Stimulated activated CD4-positive, alpha-beta T cell treated with anti-CD3 and anti-CD28 coated beads, Interleukin-4, amount 100 ng/mL, for 1 hour (primary cell): ENCODE data around the gene NDUFS8.

Source experiments
- DNase-seq: peaks from one replicate; pipeline ENCODE4 v3.0.0-alpha.2; 2020

Gene NDUFS8

DNA sequence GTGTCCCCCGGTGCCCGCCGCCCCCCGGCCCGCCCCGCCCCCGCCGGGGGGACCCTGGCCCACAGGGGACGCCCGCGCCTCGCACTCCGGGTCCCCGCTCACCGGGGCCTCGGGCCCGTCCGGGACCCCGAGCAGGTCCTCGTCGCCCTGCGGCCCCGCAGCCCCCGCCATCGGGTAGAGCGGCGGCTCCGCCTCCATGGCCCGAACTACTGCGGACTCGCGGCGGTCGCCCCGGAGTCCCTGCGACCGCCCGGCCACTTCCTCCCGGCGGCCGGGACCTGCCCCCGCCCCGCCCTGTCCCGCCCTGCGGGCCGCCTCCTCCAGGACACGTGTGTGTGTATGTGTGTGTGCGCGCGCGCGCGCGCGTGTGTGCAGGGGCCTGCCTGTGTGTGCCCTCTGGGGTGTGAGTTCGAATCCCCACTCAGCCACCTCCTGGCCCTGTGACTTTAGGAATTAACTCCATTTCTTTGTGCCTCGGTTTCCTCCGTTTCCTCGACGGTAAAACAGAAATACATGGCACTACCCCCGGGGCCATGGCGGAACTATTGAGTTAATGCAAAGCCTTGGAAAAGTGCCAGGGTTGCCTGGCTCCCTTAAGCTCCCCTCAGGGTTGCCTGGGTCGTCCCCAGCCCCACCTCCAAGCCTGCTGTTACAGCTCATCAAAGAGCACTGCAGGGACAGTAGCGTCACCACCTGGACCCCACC lies 26.5 kb upstream of the NDUFS8 start, which contains the start of gene UNC93B1:
UNC93B1 (minus strand) TSS at position 252 of the 705 bp plus-strand sequence; CDS start at position 198, 54 bp downstream.
- peak; percentile 81 for DNase-seq

DNA sequence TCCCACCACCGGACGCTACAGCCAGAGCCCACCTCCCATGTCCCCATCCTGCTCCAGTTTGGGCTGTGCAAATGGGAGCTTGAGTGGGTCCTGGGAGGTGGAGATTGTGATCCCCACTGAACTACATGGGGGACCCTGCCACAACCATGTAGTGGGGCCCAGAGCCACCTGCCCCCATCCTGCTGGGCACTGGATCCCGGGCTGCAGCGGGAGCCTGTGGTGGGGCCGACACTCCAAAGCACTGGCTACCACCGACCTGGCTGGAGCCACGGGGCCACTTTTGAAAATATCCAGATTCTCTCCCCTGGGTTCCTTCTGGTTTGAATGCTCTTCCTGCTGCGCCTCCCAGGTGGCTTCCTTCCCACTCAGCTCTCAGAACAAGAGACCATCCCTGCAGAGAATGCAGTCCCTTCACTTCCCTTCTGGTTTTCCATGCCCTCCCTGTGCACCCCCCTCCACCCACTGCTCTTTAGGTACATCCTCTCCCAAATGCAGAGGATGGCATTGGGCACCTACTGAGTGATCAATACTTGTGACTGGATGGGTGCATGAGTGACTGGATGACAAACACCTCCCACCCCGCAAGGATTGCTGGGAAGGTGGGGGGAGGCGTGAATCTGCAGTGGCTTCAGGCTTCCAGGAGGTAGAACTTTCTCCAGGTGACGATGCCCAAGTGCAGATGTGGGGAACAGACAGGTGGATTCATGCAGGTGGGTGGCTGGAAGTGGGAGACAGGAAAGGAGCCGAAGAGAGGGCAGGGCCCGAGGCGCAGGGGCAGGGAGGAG lies 25.7 kb upstream of the NDUFS8 start:
- no peak for DNase-seq

DNA sequence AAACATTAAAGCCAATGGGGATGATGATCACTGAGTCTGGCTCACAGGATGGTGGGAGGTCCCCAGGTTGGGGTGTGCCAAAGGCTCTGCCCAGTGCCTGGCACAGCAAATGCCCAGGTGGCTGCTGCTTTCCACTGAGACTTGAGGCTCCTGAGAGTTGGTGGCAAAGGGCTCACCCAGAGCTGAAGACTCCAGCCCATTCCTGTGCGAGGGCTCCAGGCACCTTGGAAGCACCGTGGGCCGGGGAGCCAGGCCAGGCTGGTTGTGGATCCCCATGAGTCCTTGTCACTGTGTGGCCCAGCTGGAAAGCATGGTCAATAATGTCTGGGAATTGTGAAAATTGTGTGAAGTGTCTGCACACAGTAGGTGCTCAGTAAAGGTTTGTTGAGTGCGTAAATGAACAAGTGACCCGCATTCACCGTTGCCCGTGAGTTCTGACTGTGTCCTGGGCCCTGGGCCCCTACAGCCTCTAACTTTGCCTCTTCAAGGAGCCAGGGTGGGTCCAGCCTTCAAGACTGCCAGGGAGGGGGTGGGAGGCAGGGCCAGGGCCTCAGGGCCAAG lies 23.8 kb upstream of the NDUFS8 start:
- DNase-seq = no peak

DNA sequence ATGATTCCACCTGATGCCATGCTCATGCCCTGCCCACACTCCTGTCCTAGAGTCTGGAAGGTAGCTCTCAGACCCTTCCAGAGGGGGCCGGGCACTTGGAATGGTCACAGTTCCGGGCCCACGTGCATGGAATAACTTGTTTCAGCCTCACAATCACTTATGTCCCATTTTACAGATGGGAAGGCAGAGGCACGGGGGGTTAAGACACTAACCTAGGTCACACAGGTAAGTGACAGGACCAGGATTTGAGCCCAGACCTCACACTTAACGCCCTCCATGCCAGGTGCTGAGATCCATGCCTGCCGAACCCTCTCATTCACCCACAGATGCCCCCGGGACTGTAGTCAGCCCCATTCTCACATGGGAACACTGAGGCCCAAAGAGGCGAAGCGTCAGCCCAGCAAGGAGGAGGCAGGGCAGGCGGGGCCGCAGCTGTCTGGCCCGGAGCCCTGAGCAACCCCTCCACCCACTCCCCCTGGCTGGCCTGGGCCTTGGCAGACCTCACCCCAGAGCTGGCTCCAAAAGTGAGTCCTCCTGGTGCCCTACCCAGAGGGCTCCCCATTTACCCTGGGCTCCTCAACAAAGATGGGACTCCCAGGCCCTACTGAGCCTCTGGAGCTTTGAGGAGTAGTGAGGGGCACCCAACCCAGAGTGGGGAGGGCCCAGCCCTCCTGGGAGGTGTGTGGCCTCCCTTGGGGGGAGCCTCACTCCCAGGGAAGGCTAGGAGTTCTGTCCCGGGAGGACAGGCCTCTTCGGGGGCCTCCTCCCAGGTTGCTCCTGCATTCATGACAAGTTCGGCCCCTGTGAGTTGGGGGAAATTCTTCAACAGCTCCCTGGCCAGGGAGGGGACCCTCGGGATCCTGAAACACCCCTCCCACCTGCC lies 22.7 kb upstream of the NDUFS8 start:
- no peak for DNase-seq

DNA sequence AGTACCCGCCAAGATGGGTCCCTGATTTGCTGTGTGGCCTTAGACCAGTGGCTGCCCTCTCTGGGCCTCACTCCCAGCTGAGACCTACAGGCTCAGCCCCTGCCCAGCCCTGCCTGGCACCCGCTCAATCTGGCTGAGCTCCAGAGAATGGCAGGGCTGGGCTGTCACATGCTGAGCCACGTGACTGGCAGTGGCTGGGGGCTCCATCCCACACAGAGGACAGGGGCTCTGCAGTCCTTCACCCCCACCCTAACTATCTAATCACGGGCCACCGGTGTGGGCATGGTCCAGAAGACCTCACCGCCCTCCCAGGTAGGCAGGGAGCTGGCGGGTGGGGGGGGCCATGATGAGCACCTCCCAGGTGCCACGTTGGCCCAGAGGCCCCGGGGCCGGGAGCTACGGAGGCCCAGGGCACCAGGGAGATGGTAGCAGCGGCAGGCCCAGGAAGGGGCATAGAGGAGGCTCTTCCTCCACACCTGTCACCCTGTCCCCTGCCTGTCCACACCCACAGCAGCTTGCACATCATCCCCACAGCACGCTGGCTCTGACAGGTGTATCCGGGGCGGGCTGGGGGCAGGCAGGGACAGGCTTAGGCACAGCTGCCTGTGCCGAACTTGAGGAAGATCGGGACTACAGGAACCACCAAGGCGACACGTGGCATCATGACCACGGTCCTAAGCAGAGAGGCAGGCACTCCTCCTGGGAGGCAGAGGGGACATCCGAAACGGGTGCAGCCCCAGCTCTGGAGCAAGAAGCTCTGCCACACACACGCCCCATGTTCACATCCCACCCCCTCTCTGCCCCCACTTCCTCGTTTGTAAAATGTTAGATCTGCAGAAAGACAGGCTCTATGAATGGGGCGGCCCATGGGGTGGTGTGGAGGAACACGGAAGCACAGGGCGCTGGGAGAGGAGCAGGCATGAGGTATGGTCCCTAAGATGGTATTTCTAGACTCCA lies 21.8 kb upstream of the NDUFS8 start:
- DNase-seq = no peak

DNA sequence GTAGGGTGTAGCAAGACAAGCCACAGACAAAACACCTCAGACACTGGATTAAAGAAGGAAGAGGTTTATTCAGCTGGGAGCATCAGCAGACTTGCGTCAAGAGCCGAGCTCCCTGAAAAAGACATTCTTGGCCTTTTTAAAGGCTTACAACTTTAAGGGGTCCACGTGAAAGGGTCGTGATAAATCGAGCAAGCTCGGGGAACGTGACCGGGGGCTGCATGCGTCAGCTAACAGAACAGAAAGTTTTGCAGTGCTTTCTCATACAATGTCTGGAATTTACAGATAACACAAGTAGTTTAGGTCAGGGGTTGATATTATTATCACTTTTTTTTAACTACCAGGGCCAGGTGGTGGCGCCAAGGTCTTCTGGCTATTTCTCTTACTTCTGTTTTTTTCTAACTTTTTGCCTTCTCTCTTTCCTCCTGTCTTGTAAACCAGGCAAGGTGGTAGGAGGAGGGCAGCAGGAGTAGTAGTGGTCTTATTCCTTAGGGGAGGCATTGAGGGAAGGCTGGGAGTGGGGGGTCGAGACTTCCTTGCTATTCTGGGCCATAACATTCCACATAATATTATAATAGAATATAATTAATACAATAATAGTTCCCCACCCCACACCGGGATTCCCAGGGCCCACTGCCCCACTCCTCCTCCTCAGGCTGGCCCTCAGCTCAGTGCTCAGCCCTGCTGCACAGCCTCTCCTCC lies 20.9 kb upstream of the NDUFS8 start:
- no peak for DNase-seq

DNA sequence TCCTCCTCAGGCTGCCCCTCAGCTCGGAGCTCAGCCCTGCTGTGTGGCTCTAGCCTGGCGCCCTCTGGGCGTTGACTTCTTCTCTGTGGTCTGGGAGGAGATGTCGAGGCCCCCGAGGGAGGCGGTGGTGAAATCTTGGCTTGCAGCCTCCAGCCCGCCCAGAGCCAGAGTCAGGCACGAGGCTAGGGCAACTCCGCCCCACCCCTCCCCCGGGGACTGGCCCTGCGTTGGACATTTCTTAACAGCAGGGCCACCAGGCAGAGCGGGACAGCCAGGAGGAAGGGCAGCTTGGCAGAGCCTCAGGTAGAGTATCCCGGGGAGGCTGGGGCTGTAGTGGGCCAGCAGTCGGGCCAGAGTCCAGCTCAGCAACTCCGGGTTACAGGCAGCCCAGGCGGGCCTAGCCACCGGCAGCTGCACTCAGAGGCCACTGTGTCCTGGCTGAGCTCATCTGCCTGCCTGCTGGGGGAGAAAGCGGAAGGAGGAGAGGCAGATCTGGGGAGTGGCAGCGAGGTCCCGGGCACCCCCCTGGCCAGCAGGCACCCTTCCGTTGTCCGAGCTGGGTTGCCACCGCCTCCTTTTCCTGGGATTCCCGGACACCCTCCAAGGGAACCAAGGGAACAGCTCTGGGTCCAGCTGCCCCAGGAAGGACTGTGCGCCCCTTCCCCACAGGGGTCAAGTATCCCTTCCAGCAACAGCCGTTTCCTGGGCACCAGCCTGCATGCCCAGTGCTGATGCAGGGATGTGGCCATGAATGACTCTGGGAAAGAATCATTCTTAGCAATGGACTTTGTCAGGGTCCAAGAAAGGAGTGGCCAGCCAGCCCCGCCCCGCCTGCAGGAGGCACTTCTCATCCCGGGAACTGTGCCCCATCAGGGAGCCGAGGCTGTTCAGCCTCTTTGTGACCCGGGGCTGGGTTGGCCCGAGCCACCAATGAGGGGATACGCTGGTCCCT lies 20.1 kb upstream of the NDUFS8 start, which contains the start of gene ALDH3B1:
ALDH3B1 (plus strand) TSS at position 238 of the 952 bp plus-strand sequence. CDS start 4,971 bp downstream, outside the sequence.
- DNase-seq = no peak

DNA sequence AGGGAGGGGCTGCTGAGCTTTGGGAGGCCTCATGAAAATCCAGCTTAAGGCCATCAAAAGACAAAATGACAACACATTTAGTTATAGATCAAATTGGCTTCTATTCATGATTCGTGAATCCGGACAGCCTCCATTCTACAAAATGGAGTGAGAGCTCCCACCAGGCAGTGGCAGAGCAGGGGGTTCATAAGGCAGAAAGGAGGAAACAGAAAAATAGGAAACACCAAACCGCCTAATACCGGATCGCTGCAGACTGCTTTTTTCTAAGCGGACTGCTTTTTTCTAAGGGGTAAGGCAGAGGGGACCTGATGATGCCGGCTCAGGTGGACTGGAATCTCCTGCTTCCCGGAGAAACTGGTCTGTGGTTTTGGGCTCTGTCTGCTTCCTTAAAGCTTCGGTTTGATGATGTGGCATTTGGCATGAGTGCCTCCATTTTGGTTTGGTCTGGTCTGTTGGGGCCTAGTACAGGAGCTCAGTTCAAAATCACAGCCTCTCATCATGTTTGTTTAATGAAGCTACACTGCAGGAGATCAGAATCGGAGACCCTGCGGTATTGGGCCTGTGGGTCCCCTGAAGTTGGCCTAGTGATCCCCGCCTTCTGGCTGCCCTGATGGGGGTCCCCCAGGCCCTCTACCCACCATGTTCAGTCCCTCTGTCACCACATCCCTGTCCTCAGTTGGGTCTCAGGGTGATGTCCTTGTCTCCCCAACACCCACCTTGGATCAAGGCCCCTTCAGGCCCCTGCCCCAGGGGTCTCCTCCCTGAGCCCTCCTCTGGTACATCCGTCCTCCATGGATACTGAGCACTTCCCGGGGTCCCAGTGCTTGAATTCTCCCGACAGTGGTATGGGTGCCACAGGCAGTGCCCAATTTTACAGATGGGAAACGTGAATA lies 19.2 kb upstream of the NDUFS8 start:
- no peak for DNase-seq

DNA sequence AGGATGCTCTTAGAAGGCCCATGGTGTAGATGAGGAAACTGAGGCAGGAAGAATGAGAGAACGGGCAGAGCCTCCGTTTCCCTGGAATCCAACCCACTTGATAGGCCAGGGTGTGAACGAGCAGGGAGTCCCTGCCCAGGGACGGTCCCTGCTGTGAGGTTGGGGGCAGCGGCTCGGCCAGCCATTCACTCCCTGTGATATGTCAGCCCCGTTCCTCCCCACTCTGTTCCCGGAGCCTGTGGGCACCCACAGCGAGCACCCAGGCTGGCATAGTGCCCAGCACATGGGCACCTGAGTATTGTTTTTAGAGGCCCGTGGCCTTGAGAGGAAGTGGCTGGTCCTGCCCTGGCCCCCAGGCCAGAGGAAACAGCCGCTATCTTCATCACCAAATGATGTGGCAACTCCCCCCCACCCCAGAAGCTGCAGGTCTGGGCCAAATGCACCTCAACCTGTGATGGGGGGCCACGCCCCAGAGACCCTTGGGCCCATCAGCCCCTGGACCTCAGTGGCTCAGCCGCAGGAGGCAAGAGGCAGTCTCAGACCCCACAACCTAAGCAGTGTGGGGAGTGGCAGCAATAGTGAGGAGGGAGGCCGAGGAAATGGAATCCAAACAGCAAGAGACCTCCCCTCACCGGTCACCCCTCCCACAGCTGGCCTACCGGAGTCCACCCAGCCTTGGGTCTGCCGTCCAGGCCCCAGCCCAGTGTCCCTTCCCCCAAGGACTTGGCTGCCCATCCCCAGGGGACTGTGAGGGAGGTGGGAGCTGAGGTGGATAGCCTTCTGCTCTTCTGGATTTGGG lies 18.2 kb upstream of the NDUFS8 start:
- no peak for DNase-seq

DNA sequence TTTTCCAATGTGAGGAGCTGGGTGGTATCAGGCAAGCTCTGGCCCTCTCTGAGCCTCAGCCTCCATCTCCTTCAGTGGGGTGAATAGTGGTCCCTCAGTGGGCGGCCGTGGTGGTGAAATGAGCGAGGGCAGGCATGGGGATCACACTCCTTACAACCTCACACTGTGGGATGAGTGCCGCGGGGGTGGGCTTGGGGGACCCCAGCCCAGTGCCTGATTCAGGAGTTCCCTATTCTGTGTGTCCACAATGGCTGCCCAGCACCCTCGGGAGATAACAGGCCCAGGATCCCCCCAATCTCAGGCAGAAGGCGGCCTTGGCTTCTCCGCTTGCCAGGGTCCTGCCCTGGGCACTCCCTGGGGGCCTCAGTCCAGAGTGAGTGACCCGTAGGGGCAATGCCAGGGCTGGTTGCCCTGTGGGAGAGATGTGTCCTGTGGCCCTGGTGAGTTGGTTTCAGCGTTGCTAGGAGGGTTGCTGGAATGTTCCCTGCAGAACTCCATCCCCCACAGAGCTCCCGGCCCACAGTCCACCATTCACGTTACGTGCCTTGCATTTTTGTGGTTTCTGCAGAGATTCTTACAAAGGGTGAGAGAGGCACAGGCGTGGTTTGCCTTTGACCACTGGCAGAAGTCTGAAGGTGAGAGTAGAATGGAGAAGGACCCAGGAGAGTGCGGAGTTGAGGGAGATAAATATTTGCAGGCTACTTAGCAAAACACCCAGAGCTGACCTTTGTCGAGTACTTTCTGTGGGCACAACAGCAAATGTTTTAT lies 17.5 kb upstream of the NDUFS8 start:
- no peak for DNase-seq

DNA sequence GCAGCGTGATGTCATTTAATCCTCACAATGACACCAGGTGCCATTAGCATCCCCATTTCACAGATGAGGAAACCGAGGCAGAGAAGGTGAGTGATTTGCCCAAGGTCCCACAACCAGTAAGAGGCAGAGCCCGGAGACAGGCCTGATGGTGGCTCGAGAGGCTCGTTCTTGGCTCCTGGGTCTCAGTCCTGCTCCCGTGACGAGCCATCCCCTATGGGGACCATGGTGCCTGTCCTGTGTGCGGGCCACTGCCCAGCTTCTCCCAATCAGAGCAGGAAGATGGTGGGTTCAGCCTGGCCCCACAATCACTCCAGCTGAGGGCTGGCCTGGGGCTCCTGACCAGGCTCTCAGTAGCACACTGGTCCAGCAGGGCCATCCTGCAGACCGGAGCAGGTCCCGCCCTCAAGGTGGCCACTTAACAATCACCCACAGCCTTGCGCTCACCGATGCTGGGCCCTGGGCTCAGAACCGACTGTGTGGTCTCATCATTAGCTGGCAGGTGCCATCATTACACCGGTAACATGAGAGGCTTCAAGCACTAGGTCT lies 16.8 kb upstream of the NDUFS8 start:
- DNase-seq = no peak

DNA sequence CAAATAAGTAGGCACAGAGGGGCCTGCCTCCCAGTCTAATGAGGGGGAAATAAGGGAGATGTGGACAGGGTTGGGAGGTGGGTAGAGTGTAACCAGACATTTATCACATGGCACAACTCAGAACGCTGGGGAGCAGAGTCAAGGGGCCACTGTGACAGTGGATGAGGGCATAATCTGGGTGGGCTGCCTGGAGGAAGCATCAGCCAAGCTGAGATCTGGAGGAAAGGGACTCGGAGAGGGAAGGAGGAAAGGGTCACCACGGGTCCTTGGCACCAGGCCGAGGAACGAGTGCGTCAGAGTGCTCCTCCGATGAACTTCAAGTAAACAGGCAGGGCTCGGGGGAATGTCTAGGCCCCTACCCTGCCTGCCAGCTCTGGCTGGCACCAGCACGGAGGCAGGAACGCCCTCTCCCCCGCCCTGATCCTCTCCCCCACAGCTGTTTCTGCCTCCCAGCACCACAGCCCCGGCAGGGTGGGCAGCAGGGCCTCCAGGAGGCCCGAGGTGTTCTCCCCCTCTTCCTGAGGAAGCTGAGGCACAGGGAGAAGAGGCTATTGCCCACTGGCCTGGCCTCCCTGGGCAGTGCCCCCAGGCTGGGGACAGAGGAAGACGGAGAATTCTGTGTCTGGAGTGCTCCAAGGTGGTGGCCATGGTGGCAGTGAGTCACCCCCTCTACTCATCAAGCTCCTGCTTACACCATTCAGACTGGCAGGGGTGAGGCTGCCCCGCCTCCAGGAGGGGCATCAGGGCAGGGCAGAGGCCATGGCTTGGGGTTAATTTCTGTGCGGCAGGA lies 16.1 kb upstream of the NDUFS8 start:
- DNase-seq = no peak

DNA sequence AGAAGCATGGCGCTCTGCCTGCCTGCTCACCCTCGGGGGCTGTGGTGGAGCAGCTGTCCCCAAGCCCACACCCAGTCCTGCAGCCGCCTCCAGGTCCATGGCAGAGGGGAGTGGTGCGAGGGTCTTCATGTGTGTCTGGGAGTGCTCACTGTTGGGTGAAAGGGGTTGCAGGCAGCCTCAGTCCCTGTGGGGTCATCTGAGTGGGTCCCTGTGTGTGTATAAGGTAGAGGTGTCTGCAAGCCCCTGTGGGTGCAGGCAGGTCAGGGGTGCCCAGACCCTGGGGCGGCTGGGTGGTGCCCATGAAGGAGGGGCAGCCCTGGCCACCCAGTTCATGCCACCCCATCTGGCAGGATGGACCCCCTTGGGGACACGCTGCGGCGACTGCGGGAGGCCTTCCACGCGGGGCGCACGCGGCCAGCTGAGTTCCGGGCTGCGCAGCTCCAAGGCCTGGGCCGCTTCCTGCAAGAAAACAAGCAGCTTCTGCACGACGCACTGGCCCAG lies 15.5 kb upstream of the NDUFS8 start:
- DNase-seq = no peak

DNA sequence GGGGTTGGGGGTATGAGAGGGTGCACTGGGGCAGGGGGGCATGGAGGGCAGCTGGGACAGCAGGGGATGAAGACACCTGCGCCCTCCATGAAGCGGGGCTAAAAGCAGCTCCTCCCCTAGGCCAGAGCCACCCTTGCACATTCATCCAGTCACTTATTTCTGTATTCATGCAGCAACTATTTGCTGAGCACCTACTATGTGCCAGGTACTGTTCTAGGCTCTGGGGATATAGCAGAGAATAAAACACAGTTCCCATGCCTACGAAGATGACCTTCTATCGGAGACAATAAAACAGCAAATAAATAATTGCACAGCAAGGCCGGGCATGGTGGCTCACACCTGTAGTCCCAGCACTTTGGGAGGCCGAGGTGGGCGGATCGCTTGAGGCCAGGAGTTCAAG lies 15.0 kb upstream of the NDUFS8 start:
- DNase-seq = no peak

DNA sequence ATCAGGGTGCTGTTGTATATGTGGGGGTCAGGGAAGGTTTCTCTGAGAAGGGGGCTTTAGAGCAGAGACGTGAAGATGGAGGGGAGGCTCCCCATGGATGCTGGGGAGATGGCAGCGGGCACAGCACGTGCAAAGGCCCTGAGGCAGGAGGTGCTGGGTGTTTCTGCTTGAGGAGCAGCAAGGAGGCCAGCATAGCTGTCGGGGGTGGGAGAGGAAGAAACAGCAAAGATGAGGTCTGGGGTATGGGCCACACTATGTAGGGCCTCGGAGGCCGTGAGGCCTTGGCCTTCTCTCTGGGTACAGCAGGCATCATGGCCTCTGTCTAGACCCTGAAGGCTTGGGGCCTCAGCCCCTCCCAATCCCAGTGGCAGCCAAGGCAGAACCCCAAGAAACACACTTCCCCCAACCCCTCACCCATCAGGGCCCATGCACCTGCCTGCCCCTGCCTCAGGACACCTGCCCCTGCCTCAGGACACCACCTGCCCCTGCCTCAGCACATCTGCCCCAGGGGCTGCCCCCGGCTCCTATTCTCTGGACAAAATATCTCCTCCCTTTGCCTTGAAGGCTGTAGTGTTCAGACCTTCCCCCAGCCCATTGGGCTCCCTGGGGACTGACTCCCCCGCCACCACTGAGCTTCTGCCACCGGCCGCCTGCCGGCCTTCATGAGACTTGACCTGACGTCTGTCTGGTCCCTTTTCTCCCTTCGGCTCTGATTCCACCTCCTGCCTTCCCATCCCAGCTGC lies 14.1 kb upstream of the NDUFS8 start:
- DNase-seq = no peak
